ENCODE results near the gene GPC6.

GRCh38 chr13:93700115-93700514 lies 473.5 kb downstream of the GPC6 start:
- TF ChIP-seq CTCF (IDR thresholded peaks at IDR 0.05) (no peak), PBX3 (IDR thresholded peaks at IDR 0.05) (no peak), MAFK (IDR thresholded peaks at IDR 0.05; ENCODE audit: partially characterized antibody) (no peak), EHMT2 (IDR thresholded peaks at IDR 0.05; ENCODE audit: low read depth) (no peak), PHF8 (IDR thresholded peaks at IDR 0.05; ENCODE audit: borderline replicate concordance, low read depth) (no peak), POLR2A (IDR thresholded peaks at IDR 0.05; ENCODE audit: low read length) (no peak)

Data from A549 (cell line).